Stimulated activated naive CD8-positive, alpha-beta T cell treated with anti-CD3 and anti-CD28 coated beads, Interleukin-15, Interleukin-2, amounts not matched to agents 100 U/mL and 50 U/mL, for 24 hours (primary cell): Measurements from ENCODE around the gene IGF1R.

ENCODE experiments used
- ATAC-seq: fragments of 150-1000 bp; cut with Tn5 transposase; one replicate; pipeline ENCODE4 v1.10.0; 2021
- DNase-seq: peaks from one replicate; pipeline ENCODE4 v3.0.0; 2021

IGF1R gene

GRCh38 chr15:98798375-98798893 is 150.1 kb downstream of the IGF1R start:
- DNase-seq (no peak), ATAC-seq (no peak)

- DNase-seq (no peak), ATAC-seq (no peak)
Observed at GRCh38 chr15:98799461-98800390, 151.4 kb downstream of the IGF1R start.

- no peak for DNase-seq
- ATAC-seq: no peak
Observed at GRCh38 chr15:98800437-98801233, 152.3 kb downstream of the IGF1R start.

- peak; percentile 12 for DNase-seq
- peak; percentile 19 for ATAC-seq
Observed at GRCh38 chr15:98801234-98801561, 152.9 kb downstream of the IGF1R start.

GRCh38 chr15:98802187-98802586 is 153.8 kb downstream of the IGF1R start:
- ATAC-seq: no peak

GRCh38 chr15:98803228-98804056 is 155.1 kb downstream of the IGF1R start:
- ATAC-seq (no peak), DNase-seq (no peak)

More at GRCh38 chr15:98802187-98802586, 153.8 kb downstream of the IGF1R start:
- DNase-seq: no peak

- DNase-seq: no peak
- no peak for ATAC-seq
Observed at GRCh38 chr15:98804057-98804380, 155.7 kb downstream of the IGF1R start.

GRCh38 chr15:98805434-98806274 is 157.3 kb downstream of the IGF1R start:
- DNase-seq (no peak), ATAC-seq (no peak)

- DNase-seq (no peak), ATAC-seq (no peak)
Observed at GRCh38 chr15:98806275-98806895, 158.0 kb downstream of the IGF1R start.

GRCh38 chr15:98807262-98807661 is 158.9 kb downstream of the IGF1R start:
- DNase-seq: no peak

GRCh38 chr15:98809273-98809672 is 160.9 kb downstream of the IGF1R start:
- DNase-seq (no peak), ATAC-seq (no peak)

More at GRCh38 chr15:98807262-98807661, 158.9 kb downstream of the IGF1R start:
- ATAC-seq: no peak

- DNase-seq (no peak), ATAC-seq (no peak)
Observed at GRCh38 chr15:98812716-98813446, 164.5 kb downstream of the IGF1R start.

- ATAC-seq (no peak), DNase-seq (no peak)
Observed at GRCh38 chr15:98813951-98814350, 165.6 kb downstream of the IGF1R start.

- DNase-seq (no peak), ATAC-seq (no peak)
Observed at GRCh38 chr15:98815207-98815606, 166.9 kb downstream of the IGF1R start.

GRCh38 chr15:98817745-98818144 is 169.4 kb downstream of the IGF1R start:
- no peak for DNase-seq
- ATAC-seq: no peak

- DNase-seq (no peak), ATAC-seq (no peak)
Observed at GRCh38 chr15:98823012-98823458, 174.7 kb downstream of the IGF1R start.

GRCh38 chr15:98823616-98824015 is 175.3 kb downstream of the IGF1R start:
- DNase-seq: no peak
- ATAC-seq: no peak

GRCh38 chr15:98824595-98824994 is 176.3 kb downstream of the IGF1R start:
- DNase-seq (no peak), ATAC-seq (no peak)

GRCh38 chr15:98826658-98827057 is 178.3 kb downstream of the IGF1R start:
- DNase-seq (no peak), ATAC-seq (no peak)

- no peak for DNase-seq
- ATAC-seq: no peak
Observed at GRCh38 chr15:98827217-98827616, 178.9 kb downstream of the IGF1R start.
